Stimulated activated CD8-positive, alpha-beta memory T cell treated with anti-CD3 and anti-CD28 coated beads, Interleukin-12 subunit alpha, Interleukin-12 subunit beta, amount 100 ng/mL, for 24 hours (primary cell): ENCODE measurements around the gene HMG20A.

Source experiments
- DNase-seq: peaks from one replicate; pipeline ENCODE4 v3.0.0-alpha.2; 2020; ENCODE audit errors: extremely low read depth

Gene HMG20A

DNA sequence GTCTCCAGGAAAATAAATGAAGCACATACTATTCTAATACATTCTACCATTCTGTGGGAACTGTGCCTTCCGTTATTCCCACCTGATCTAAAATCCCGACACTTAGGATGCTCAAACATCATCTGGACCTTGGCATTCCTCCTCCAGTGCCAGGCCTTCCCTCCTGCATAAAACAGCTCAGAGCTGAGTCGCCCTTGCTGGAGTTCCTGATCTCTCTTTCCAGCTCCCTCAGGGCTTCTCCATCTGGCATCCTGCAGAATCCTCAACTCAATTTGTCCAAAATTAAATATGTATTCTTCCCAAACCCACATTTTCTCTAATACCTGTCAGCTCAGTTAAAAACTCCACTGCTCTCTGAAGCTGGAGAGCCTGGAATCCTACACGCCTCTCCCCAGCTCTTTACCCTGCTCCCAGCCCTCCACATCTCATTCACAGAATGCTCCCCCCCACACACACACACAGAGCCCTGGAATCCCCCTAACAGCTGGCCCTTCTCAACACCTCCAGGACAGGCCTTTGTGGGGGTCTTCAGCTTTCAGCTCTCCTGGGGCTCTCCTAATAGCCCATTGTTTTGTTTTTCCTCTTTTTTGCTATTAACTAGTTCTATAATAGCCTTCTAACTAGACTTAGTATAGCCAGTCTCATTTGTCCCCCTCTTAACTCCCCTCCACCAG lies 78.5 kb downstream of the HMG20A start:
- no peak for DNase-seq

DNA sequence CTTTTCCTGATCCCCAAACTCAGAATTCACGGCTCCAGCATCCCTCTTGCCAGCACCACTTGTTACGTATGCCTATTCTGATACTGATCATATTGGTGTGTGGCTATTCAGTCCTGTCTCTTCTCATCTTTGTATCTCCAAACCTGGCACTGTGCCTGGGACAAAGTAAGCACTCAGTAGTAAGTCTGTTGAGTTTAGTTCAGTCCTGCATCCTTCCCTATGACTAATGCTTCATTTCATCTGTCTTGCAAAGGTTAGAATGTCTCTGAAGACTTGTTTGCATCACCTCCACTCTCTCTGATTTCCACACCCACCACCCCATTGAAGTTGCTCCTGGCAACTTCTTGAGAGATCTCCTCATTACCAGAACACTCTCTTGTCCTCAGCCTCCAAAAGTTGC lies 80.3 kb downstream of the HMG20A start:
- no peak for DNase-seq

DNA sequence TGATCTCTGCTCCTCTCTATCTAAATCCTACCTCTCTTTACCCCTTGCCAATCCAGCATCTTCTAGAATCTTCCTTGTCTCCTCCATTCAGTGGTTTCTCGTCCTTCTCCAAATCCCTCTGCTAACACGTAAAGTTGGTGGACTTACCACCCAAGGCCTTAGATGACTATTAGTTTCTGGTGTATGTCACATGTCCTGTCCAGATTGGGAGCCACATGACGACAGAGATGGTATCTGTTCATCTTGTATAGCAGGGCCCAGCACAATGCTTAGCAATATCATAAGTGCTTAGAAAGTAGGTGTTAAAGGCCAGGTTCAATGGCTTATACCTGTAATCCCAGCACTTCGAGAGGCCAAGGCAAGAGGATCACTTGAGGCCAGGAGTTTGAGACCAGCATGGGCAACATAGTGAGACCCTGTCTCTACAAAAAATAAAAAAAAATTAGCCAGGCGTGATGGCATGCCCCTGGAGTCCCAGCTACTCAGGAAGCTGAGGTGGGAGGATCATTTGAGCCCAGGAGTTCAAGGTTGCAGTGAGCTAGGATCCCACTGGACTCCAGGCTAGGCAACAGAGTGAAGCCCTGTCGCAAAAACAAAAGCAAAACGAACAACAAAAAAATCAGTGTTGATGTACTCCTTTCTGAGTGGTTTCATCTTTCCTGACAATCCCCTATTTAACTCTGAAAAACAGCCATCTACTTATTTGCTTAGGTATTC lies 81.8 kb downstream of the HMG20A start:
- no peak for DNase-seq

DNA sequence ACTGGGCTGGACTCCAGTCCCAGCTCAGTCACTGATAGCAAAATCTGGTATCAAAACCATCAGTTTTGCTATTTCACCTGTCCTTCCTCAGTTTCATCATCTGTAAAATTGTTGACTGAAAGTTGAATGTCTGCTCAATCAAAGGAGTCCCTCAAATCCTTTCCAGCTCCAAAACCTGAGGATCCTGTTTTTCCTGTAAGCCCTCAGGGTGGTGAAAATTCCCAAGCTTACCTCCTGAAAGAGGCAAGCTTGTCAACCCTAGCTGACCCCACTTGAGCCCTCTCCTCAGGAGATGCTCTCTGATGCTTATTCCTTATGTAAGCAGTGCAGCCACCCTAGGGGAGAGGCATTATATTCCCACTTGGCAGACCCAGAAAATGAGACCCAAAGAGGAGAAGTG lies 82.6 kb downstream of the HMG20A start:
- DNase-seq, result no peak

DNA sequence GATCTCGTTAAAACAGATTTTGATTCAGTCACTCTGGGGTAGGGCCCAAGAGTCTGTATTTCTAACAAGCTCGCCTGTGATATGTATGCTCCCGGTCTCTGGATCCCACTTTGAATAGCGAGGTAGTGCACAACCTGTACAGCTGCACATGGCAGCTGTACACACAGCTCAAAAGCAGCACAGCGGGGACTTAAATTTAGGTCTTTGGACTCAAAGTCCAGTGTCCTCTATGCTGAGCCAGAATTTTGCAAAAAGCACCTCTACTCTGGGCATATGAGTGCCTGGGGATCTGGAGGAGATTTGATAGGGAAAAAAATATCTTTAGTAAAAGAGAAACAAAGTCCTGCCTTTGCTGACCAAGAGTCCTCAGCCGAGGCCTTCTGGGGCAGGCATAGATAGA lies 83.1 kb downstream of the HMG20A start:
- no peak for DNase-seq

DNA sequence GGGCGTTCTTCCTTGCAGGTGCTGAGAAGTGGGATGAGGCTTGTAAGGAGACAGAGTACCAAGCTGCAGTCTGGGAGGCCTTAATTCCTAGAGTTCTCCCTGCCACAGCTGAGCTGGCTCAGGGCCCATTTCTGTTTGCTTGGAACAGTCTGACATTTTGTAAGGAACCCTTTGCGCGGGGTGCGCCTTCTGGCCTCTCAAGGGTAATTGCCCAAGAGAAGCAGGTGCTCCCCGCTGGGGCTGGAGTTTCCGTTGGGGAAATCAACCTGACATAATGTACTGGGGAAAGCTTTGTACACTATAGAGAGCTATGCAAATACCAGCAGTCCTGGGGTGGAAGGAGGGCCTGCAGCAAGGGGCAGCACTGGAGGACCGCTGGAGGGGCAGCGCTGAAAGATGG lies 83.6 kb downstream of the HMG20A start:
- DNase-seq, result no peak

DNA sequence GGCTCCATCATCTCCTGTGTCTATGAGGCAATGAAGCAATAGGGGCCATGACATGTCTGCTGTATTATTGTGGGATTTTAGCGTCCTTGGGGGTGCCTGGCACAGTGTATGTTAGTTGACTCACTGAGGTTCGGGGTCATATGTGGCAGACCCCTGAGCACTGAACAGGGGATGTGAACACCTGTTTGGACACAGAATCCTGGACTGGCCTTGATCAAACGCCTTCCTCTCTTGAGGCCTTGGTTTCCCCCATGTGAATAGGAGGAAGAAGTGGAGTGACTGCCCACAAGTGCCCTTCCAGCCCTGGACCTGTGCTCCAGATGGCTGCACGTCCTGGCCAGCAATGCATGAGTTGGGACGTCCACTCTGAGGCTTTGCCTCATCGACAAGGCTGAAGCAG lies 84.2 kb downstream of the HMG20A start:
- DNase-seq, result no peak

DNA sequence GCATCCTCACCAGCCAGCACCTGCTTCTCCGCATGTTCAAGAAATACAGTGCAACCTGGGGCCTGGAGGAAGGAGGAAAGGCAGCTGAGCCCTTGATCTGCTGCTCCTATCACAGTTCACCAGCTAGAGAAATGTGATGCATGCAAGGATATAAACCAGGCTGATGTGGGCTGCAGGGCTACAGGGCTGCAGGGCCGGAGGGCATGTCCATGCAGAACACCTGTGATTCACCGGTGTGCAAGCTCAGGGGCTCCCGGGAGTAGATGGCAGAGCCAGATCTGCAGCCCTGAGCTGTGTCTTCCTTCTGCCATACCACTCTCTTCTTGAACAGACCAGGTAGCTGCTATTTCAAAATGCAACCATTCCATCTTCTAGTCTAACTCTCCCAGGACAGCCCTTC lies 84.9 kb downstream of the HMG20A start:
- no peak for DNase-seq

DNA sequence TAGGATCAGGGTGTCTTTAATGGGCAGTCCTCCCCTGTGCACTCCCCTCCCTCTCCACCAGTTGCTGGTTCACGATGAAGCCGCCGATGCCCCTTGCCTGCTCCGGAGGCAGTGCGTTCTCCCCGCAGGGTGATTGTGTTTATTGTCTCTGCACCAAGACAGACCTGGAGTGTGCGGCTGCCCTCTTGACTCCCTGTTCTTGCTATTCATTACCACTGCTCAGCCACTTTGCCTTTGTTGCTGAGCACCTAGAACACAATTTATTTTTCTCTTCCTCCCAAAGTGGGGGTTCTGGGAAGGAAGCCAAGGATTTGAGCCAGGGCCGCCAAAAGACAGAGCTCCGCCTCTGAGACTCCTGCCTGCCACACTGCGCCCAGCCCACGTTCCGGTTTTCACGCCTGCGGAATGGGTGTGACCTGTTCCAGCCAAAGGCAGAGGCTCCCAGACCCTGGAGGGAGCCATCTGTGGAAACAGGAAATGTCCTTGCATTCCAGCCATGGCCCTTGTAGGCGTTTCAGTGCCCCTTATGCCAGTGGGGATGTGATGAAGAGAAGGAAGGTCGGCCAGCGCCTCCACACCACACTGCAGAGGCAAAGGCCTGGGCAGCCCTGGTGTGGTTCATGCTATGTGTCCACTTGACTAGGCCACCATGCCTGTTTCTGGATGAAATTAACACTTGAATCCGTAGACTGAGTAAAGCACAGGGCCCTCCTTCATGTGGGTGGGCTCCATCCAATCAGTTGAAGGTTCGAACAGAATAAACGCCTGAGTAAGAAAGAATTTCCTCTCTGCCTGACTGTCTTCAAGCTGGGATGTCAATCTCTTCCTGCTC lies 85.8 kb downstream of the HMG20A start:
- DNase-seq, result no peak

DNA sequence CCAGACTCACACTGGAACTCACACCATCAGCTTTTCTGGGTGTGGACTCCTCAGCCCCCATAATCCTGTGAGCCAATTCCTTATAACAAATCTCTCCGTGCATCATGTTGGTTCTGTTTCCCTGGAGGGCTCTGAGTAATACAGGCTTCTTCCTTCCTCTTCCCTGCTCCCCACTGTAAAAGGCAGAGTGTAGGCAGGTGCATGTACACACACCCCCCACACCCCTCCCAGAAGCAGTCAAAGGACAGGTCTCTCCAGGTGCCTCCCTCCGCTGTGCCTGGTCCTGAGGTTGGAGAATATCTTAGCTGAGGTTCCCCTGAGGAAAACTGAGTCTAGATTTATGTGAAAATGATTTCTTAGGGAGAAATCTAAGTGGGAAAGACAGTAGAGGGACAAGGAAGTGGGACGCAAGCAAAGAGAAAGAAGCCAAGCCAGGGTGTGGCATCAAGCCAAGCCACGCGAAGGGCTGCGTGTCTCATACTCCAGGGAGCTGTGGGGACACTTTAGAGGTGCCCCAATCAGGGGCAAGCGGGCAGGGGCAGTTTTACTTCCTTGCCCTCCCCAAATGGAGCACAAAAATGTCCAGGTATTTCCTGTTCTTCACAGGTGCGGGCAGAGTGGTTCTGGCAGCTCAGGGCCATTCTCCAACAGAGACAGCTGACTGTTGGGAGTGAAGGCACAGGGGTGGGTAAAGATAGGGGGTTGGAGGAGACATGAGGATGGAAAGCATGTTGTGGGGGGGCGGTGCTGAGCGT lies 86.6 kb downstream of the HMG20A start:
- no peak for DNase-seq

DNA sequence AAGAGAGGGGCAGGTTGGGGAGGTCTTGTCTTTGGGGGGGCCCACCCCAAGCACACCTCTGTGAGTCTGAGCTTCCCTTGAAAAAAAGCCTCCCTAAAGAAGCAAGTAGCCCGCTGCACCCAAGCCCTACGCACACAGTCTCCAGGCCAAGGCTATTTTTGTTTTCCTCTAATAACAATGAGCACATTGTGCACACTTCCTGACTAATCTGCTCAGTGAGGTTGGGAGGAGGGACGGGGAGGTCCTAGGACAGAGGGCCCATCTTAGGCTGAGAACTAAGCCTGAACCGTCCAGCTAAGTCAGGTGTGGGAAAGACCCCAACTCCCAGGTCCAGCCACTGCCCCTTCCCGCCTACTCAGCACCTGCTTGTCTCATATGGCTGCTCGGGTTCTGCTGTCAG lies 87.2 kb downstream of the HMG20A start:
- no peak for DNase-seq

DNA sequence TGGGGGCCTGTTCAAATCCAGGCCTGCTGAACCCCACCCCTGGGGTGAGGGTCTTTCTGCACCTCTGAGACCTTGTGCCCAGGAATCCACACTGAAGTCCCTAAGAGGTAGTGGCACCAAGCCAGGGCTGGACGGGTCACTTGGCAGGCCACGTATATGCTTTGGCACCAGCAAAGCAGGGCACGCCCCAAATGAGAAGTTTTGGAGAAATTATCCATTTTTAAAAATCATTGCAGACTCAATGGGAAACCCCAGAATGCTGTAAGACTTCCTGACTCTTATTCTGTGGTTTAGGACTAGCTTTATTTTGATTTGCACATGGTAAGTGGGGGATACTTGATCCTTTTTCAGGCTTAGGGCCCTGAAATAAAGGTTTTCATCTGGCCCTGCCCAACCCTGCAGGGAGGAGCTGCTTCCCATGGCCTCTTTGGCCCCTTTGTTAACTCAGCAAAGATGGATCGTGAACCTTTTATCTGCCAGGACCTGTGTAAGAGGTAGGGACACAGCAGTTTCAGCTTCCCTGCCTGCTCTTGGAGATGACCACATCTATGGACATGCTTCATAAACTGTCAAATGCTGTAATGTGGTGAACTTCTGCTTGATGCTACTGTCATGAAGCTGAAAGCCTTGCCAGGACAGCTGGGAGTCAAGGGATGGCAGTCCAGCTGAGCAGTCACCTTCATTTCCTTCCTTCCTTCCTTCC lies 88.0 kb downstream of the HMG20A start:
- DNase-seq, result no peak

DNA sequence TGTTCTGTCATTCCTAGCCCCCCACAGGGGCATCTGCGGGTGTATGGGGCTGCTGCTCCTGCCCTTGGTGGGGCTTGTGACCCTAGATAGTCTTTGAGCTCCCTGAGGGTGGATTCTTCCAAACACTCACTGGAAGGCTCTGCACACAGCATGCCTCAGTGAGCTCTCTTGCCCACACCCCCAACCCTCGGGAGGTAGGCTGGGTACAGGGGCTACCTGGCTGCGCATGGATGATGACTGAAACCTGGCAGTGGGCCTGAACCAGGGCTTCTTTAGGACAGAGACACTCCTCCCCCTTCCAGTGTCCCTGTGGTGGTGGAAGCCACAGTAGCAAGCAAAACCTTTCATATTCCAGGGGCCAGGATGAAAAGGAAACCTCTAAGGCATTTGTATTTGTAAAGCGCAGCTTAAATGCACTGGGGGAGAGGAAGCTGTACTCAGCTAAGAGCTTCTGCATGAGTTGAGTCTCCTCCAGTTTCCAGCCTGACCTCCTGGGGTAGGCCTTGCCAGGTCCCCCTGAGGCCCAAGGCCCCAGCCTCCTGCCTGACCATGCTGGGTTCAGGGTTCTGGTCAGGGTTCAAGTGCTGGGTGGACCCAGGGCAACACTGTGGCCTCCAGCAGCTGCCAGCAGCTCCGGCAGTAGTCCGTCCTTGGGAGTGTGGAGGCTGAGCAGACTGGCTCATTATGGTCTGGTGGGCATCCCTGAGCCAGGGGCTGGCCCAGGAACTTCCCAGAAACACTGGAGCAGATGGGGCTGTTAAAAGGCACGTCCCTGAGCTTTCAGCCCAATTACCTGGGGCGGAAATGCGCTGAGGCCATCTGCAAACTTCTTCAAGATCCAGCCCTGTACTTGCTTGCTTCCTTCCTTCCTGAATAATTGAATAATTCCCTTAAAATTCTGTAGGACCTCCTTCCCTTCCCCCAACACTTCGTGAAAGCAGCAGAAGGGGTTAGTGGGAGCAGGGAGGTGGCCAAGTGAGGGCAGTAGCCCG lies 89.7 kb downstream of the HMG20A start:
- no peak for DNase-seq

DNA sequence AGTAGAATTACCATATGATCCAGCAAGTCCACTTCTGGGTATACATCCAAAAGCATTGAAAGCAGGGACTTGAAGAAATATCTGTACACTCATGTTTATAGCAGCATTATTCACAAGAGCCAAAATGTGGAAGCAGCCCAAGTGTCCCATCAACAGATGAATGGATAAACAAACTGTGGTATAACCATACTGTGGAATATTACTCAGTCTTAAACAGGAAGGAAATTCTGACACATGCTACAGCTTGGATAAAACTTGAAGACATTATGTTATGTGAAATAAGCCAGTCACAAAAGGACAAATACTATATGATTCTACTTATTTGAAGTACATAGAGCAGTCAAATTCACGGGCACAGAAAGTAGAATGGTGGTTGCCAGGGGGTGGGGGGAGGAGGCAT lies 91.2 kb downstream of the HMG20A start:
- no peak for DNase-seq

DNA sequence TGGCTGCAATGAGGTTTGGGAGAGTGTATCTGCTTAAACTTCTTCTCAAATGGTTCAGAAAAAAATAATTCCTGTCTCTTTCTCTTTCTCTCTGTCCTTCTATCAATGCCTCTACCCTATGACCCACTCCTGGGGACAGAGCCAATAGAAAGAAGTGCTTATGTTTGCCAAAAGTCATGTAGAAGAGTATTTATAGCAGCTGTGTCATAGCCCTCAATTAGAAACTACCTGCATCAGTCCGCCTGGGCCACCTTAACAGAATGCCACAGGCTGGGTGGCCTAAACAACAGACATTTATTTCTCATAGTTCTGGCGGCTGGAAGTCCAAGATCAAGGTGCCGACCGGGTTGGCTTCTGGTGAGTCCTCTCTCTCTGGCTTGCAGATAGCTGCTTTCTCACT lies 92.5 kb downstream of the HMG20A start:
- no peak for DNase-seq

DNA sequence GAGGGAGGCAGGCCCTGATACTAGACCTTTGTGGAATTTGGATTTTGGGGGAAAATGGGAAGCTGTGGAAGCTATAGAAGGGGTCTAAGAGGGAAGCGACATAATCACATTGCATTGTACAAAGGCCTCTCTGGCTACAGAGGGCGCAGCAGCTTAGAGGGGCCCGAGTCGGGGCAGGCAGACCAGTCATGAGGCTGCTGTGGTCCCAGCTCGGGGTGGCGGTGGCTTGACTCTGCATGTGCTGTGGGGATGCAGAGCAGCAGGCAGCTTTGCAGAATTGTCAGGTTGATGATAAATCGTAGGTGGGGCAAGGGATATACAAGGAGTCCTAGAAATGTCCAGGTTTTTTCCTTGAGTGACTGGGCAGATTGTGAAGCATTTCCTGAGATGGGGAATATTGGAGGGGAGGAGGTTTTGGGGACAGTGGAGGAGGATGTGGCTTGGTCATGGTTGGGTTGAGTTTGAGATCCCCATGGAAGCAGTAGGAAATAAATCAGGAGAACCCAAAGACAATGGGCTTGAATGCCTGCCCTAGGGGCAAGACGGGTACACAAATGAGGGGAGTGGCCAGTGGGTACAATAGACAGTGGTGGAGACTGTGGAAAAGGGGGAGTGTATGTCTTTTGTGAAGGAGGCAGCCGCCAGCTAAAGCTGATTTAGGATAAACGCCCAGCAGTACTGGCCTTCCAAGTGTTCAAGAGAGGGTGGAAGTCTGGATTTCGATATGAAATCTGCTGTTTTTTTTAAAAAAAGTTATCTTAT lies 94.1 kb downstream of the HMG20A start:
- no peak for DNase-seq

DNA sequence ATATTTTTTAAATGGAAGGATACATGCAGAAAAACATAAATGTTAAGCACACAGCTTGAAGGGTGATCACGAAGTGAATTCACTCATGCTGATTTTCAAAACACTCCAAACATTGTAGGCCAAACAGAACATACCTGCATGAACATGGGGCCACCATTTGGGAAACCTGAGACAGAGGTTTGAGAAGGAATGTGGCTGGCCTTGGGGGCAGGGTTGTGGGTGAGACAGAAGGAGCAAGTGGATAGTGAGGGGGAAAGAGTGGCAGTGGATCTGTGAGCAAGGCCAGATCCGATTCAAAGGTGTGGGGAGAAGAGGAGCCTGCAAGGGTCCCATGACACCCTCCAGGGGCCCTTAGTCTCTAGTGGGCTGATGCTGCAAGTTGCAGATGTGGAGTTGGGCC lies 94.9 kb downstream of the HMG20A start:
- no peak for DNase-seq

DNA sequence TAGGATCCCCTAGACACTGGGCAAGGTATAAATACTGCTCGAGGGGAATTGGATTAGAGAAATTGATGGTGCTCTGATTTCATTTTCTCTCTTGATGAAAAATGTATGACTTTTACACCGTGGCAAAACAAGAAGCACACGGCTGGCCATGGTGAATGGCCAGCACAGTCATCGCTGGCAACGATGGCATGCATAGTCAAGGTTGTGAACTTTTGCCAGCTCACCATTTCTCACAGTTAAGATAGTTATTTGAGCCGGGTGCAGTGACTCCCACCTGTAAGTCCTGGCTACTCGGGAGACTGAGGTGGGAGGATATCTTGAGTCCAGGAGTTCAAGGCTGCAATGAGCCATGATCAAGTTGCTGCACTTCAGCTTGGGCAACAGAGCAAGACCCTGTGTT lies 95.4 kb downstream of the HMG20A start:
- DNase-seq, result no peak

DNA sequence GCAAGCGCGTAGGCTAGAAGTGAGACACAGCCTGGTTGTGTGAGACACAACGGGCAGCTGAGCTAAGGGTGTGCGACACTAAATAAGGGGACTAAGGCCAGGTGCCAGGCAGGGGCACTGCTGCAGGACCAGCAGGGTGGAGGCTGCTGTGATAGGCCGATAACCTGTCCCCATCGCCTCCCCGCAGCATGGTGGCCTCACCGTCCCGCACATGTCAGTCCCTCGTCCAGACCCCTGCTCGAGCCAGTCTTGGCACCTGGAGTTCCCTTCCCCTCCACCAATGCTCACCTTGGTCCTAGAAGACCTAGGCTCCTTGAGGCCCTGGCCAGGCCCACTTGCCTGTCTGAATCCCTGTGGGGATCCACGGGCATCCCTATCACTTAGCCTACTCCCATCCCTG lies 96.1 kb downstream of the HMG20A start:
- DNase-seq, result no peak

DNA sequence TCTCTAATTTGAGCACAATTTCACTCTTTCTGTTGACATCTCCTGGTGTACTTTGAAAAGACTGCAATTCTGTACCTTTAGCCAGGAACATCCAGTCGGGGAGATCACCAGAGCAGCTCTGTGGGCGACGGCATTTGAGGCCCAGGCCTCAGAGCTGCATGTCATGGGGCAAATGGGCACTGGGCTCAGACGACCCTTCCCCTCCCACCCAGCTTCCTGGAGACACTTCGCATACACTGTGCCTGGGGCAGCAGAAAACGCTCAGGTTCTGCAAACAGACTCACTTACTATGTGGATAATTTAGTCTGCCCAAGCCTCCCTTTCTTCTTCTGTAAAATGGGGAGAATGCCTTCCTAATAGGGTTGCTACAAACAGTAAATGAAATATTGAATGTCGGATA lies 96.9 kb downstream of the HMG20A start:
- DNase-seq, result no peak
